MM.1S (cell line): ENCODE measurements around the gene GPR150.
A peak's percentile ranks its signal among the peaks of the same experiment; 100 is the strongest.

ENCODE experiments used
- DNase-seq: peaks from one replicate; pipeline ENCODE4 v3.0.0-alpha.2; 2015
- H2AFZ ChIP-seq: fragments of 300-600 bp; sonication (generic); 2 replicates; pipeline ENCODE4 v1.6.0; 2016; ENCODE audit warnings: antibody characterized with exemption, low read length
- H3F3A ChIP-seq: fragments of 300-600 bp; sonication (generic); 2 replicates; pipeline ENCODE4 v1.6.1; 2016; ENCODE audit warnings: mild to moderate bottlenecking, antibody characterized with exemption, low read length, moderate library complexity, mixed read lengths; ENCODE audit not compliant: insufficient read depth
- H3K27ac ChIP-seq: fragments of 300-600 bp; sonication (generic); 2 replicates; pipeline ENCODE4 v1.5.1; 2016; ENCODE audit warnings: mild to moderate bottlenecking, low read length
- H3K27me3 ChIP-seq: fragments of 300-600 bp; sonication (generic); replicated peaks from 2 replicates; pipeline ENCODE4 v1.6.0; 2016; ENCODE audit warnings: low read length; ENCODE audit not compliant: insufficient read depth
- H3K36me3 ChIP-seq: fragments of 300-600 bp; sonication (generic); replicated peaks from 2 replicates; pipeline ENCODE4 v1.6.1; 2016; ENCODE audit warnings: mild to moderate bottlenecking, low read length, mixed read lengths; ENCODE audit not compliant: insufficient read depth
- H3K4me1 ChIP-seq: fragments of 300-600 bp; sonication (generic); 2 replicates; pipeline ENCODE4 v1.6.1; 2016; ENCODE audit warnings: low read length, mixed read lengths
- H3K4me2 ChIP-seq: fragments of 300-600 bp; sonication (generic); 2 replicates; pipeline ENCODE4 v1.6.0; 2016; ENCODE audit warnings: low read depth, low read length
- H3K4me3 ChIP-seq: fragments of 300-600 bp; sonication (generic); 2 replicates; pipeline ENCODE4 v1.5.1; 2016; ENCODE audit warnings: low read length, mixed read lengths
- H3K79me2 ChIP-seq: fragments of 300-600 bp; sonication (generic); 2 replicates; pipeline ENCODE4 v1.6.1; 2016; ENCODE audit warnings: mixed run types, low read length, mixed read lengths
- H3K9ac ChIP-seq: fragments of 300-600 bp; sonication (generic); 2 replicates; pipeline ENCODE4 v1.6.1; 2016; ENCODE audit warnings: low read length, mixed read lengths
- H3K9me2 ChIP-seq: fragments of 300-600 bp; sonication (generic); replicated peaks from 2 replicates; pipeline ENCODE4 v1.6.1; 2016; ENCODE audit warnings: mild to moderate bottlenecking, low read length, mixed read lengths; ENCODE audit not compliant: insufficient read depth
- H3K9me3 ChIP-seq: fragments of 300-600 bp; sonication (generic); replicated peaks from 2 replicates; pipeline ENCODE4 v1.6.1; 2016; ENCODE audit warnings: mild to moderate bottlenecking, low read length, mixed read lengths; ENCODE audit not compliant: insufficient read depth
- H4K20me1 ChIP-seq: fragments of 300-600 bp; sonication (generic); 2 replicates; pipeline ENCODE4 v1.6.1; 2016; ENCODE audit warnings: mild to moderate bottlenecking, low read length, moderate library complexity, mixed read lengths; ENCODE audit not compliant: insufficient read depth
- CTCF ChIP-seq: fragments of 300-600 bp; sonication (generic); IDR thresholded peaks from 2 replicates; pipeline ENCODE4 v1.5.1; 2016; ENCODE audit warnings: antibody characterized with exemption, low read length, mixed read lengths
- EZH2 ChIP-seq: fragments of 300-600 bp; sonication (generic); optimal IDR thresholded peaks from 2 replicates; pipeline ENCODE3; 2017; ENCODE audit warnings: low read depth, mild to moderate bottlenecking, antibody characterized with exemption, low read length, mixed read lengths
- EZH2phosphoT487 ChIP-seq: fragments of 300-600 bp; sonication (generic); IDR thresholded peaks from 2 replicates; pipeline ENCODE4 v1.6.1; 2018; ENCODE audit warnings: antibody characterized with exemption, low read length

Gene GPR150

GRCh38 chr5:95664204-95664786 is 44.4 kb downstream of the GPR150 start:
- H3K4me3 ChIP-seq = no peak overlapping the region
- no peak overlapping the region for H3K9ac ChIP-seq
- H3K36me3 ChIP-seq = no peaks in the 10 kb centered on the region
- no peaks in the 10 kb centered on the region for H3K9me3 ChIP-seq
- peak; percentile 52 for DNase-seq
- TF ChIP-seq EZH2 = no peak
- peak; percentile 83 for TF ChIP-seq CTCF
- TF ChIP-seq EZH2phosphoT487 = no peak
- H3K27me3 ChIP-seq = no peaks in the 10 kb centered on the region
- 0 out of 2 replicates have a peak, but pooled peaks cover 5% of the 10 kb centered on the region for H3K4me1 ChIP-seq
- no peak overlapping the region for H3K27ac ChIP-seq
- peak overlapping the region; percentile 10; the same call in 1 of the 2 replicates for H3K4me2 ChIP-seq
- H4K20me1 ChIP-seq = no peaks in the 10 kb centered on the region
- no peaks in the 10 kb centered on the region for H3K9me2 ChIP-seq
- peak overlapping the region; percentile 13 for H2AFZ ChIP-seq
- H3F3A ChIP-seq = no peaks in the 10 kb centered on the region
- no peaks in the 10 kb centered on the region for H3K79me2 ChIP-seq

GRCh38 chr5:95667061-95667618 is 47.3 kb downstream of the GPR150 start:
- no peaks in the 10 kb centered on the region for H3K9me2 ChIP-seq
- no peaks in the 10 kb centered on the region for H4K20me1 ChIP-seq
- no peak for DNase-seq
- no peaks in the 10 kb centered on the region for H3F3A ChIP-seq
- no peaks in the 10 kb centered on the region for H3K79me2 ChIP-seq
- H3K27ac ChIP-seq = no peak overlapping the region
- H3K4me3 ChIP-seq = no peak overlapping the region
- H3K36me3 ChIP-seq = no peaks in the 10 kb centered on the region
- no peak overlapping the region for H3K9ac ChIP-seq
- no peaks in the 10 kb centered on the region for H3K9me3 ChIP-seq
- 0 out of 2 replicates have a peak, but pooled peaks cover 5% of the 10 kb centered on the region for H3K4me1 ChIP-seq
- H3K4me2 ChIP-seq = no peak overlapping the region
- no peaks in the 10 kb centered on the region for H3K27me3 ChIP-seq
- TF ChIP-seq EZH2 = no peak
- no peak for TF ChIP-seq CTCF
- TF ChIP-seq EZH2phosphoT487 = no peak
- no peak overlapping the region for H2AFZ ChIP-seq

- Histone ChIP-seq H3K4me3 (no peak overlapping the region), H3F3A (no peaks in the 10 kb centered on the region), H2AFZ (no peak overlapping the region), H3K4me2 (no peak overlapping the region), H4K20me1 (no peaks in the 10 kb centered on the region), H3K27me3 (no peaks in the 10 kb centered on the region), H3K79me2 (no peaks in the 10 kb centered on the region), H3K27ac (no peak overlapping the region), H3K9ac (no peak overlapping the region), H3K9me2 (no peaks in the 10 kb centered on the region), H3K4me1 (0 out of 2 replicates have a peak, but pooled peaks cover 5% of the 10 kb centered on the region), H3K36me3 (no peaks in the 10 kb centered on the region), H3K9me3 (no peaks in the 10 kb centered on the region)
- DNase-seq = no peak
- no peak for TF ChIP-seq EZH2
- no peak for TF ChIP-seq CTCF
- TF ChIP-seq EZH2phosphoT487 = no peak
These were observed 47.8 kb downstream of the GPR150 start for GRCh38 chr5:95667678-95668077.
